HUES48 (cell line): ENCODE data around the gene KDM4C.

ENCODE experiments used
- H3K27ac ChIP-seq: one replicate; pipeline ENCODE4 v1.7.0; 2013; ENCODE audit warnings: low read depth, low read length, inconsistent platforms
- H3K27me3 ChIP-seq: 2 replicates; pipeline ENCODE4 v1.6.1; 2013; ENCODE audit warnings: mild to moderate bottlenecking, low read length; ENCODE audit not compliant: control insufficient read depth, insufficient read depth
- H3K36me3 ChIP-seq: 2 replicates; pipeline ENCODE4 v1.6.1; 2013; ENCODE audit warnings: low read length; ENCODE audit not compliant: control insufficient read depth, insufficient read depth
- H3K4me1 ChIP-seq: 2 replicates; pipeline ENCODE4 v1.6.1; 2013; ENCODE audit warnings: mild to moderate bottlenecking, low read length; ENCODE audit not compliant: control insufficient read depth, insufficient read depth
- H3K4me3 ChIP-seq: 2 replicates; pipeline ENCODE4 v1.5.1; 2013; ENCODE audit warnings: mild to moderate bottlenecking, low read depth, low read length
- H3K9ac ChIP-seq: 2 replicates; pipeline ENCODE4 v1.6.1; 2013; ENCODE audit warnings: mild to moderate bottlenecking, low read depth, low read length, moderate library complexity
- H3K9me3 ChIP-seq: 2 replicates; pipeline ENCODE4 v1.6.1; 2013; ENCODE audit warnings: low read length; ENCODE audit not compliant: control insufficient read depth, insufficient read depth

Gene KDM4C

GRCh38 chr9:7150153-7150890, 392.5 kb downstream of the KDM4C start:
- H3K4me3 ChIP-seq: no peak overlapping the region
- no peak overlapping the region for H3K27ac ChIP-seq

DNA sequence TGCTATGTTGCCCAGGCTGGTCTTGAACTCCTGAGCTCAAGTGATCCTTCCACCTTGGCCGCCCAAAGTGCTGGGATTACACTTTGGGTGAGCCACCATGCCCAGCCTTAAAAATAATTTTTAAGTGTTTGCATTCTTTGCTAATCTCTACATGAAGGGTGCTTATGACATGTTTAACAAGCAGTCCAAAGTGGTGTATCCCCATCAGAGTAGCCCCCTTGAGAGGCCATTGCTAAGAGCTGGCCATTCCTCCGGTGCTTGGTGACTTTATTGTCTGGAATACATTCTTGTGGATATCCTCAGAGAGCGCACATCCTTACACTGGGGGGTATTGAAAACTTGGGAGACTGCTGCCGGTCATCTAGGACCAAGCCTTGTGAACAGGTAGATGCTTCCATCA, 395.4 kb downstream of the KDM4C start:
- H3K36me3 ChIP-seq: peaks cover 3% of the 10 kb centered on the region; the same call in 1 of the 2 replicates
- H3K4me3 ChIP-seq: no peak overlapping the region
- H3K27ac ChIP-seq: no peak overlapping the region
- H3K9ac ChIP-seq: no peak overlapping the region
- H3K9me3 ChIP-seq: no peaks in the 10 kb centered on the region
- no peaks in the 10 kb centered on the region for H3K4me1 ChIP-seq
- H3K27me3 ChIP-seq: no peaks in the 10 kb centered on the region

More at GRCh38 chr9:7150153-7150890, 392.5 kb downstream of the KDM4C start:
- Histone ChIP-seq H3K9me3 (no peaks in the 10 kb centered on the region), H3K27me3 (no peaks in the 10 kb centered on the region), H3K36me3 (peaks cover 3% of the 10 kb centered on the region; the same call in 1 of the 2 replicates), H3K9ac (no peak overlapping the region), H3K4me1 (no peaks in the 10 kb centered on the region; the same call in none of the 2 replicates)

- H3K9ac ChIP-seq: no peak overlapping the region
- no peak overlapping the region for H3K27ac ChIP-seq
- no peaks in the 10 kb centered on the region for H3K4me1 ChIP-seq
- H3K36me3 ChIP-seq: peaks cover under 1% of the 10 kb centered on the region; the same call in 1 of the 2 replicates
- H3K9me3 ChIP-seq: no peaks in the 10 kb centered on the region
- H3K27me3 ChIP-seq: no peaks in the 10 kb centered on the region
- H3K4me3 ChIP-seq: no peak overlapping the region
Observed at GRCh38 chr9:7153566-7153965, 395.8 kb downstream of the KDM4C start.

- H3K9me3 ChIP-seq: no peaks in the 10 kb centered on the region
- no peaks in the 10 kb centered on the region for H3K27me3 ChIP-seq
- H3K4me1 ChIP-seq: no peaks in the 10 kb centered on the region
- H3K9ac ChIP-seq: no peak overlapping the region
- H3K36me3 ChIP-seq: no peaks in the 10 kb centered on the region
- H3K27ac ChIP-seq: no peak overlapping the region
- no peak overlapping the region for H3K4me3 ChIP-seq
Observed at GRCh38 chr9:7154003-7154619, 396.3 kb downstream of the KDM4C start.

- no peak overlapping the region for H3K27ac ChIP-seq
- H3K4me1 ChIP-seq: no peaks in the 10 kb centered on the region
- no peaks in the 10 kb centered on the region for H3K27me3 ChIP-seq
- H3K36me3 ChIP-seq: no peaks in the 10 kb centered on the region
- no peak overlapping the region for H3K9ac ChIP-seq
- H3K4me3 ChIP-seq: no peak overlapping the region
- H3K9me3 ChIP-seq: no peaks in the 10 kb centered on the region
Observed at GRCh38 chr9:7154650-7155049, 396.9 kb downstream of the KDM4C start.

DNA sequence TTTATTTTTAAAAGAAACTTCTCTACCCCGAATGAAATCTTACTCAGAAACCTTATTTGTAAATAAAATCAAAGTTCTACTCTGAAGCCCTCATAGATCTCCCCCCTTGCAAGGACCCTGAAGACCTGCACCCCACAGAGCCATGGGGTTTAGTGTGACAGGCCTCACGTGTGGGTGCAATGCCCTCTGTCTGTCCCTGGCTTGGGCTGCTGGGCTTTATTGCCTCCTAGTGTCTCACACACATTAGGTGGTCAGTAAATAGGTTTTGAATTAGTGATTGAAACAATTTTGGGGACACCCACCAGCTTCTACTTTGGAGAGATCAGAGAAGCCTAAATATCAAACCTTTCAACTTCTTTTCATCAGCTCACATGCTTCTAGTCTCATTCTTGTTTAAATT, 403.7 kb downstream of the KDM4C start:
- Histone ChIP-seq H3K9ac (no peak overlapping the region), H3K4me1 (no peaks in the 10 kb centered on the region; the same call in 1 of the 2 replicates), H3K36me3 (peaks cover 12% of the 10 kb centered on the region; the same call in 1 of the 2 replicates), H3K27me3 (no peaks in the 10 kb centered on the region), H3K9me3 (no peaks in the 10 kb centered on the region), H3K27ac (no peak overlapping the region), H3K4me3 (no peak overlapping the region)

GRCh38 chr9:7163932-7164331, 406.2 kb downstream of the KDM4C start:
- Histone ChIP-seq H3K9me3 (no peaks in the 10 kb centered on the region), H3K27ac (no peak overlapping the region), H3K36me3 (peaks cover 12% of the 10 kb centered on the region; the same call in 1 of the 2 replicates), H3K4me1 (no peaks in the 10 kb centered on the region; the same call in 1 of the 2 replicates), H3K4me3 (no peak overlapping the region), H3K9ac (no peak overlapping the region), H3K27me3 (no peaks in the 10 kb centered on the region)

DNA sequence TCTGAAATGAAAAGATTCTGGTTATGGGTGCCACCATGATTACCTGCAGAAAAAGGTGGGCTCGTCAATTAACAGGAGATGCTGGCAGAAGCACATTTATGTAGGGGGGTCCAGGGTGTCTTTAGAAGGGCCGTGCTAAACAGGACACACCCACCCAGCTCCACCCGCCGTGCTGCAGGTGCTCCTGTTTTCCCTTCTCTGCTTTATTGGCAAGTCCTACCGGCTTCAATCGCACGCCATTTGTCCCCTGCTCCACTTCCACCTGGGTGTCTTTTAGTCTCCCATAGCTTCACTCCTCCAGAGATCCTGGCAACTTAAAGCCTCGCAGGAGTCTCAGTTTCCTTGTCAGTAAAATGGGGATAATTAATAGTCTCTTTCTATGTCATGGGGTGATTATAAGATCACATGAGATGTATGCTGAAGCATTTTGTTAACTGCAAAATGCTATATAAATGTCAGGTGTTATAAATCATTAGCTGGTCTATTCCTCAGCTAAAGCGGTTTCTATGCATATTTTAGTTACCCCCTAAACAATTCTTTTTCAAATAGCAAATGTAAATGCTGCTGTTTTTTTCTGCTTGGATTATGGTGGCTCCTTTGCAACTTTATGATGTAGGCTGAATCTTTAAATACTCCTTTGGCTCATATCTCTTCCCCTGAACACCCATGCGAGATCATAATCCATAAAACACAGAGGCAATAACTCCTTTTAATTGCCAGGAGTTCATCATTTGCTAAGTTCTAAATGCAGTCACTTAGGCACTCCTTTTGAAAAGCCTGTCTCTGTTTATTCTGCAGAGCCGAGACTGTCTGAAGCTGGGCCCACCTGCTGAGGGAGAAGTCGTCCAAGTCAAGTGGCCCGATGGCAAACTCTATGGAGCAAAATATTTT, 406.9 kb downstream of the KDM4C start:
- Histone ChIP-seq H3K27me3 (no peaks in the 10 kb centered on the region), H3K4me3 (no peak overlapping the region), H3K9ac (no peak overlapping the region), H3K4me1 (no peaks in the 10 kb centered on the region; the same call in 1 of the 2 replicates), H3K9me3 (no peaks in the 10 kb centered on the region), H3K27ac (no peak overlapping the region), H3K36me3 (peaks cover 12% of the 10 kb centered on the region; the same call in 1 of the 2 replicates)

DNA sequence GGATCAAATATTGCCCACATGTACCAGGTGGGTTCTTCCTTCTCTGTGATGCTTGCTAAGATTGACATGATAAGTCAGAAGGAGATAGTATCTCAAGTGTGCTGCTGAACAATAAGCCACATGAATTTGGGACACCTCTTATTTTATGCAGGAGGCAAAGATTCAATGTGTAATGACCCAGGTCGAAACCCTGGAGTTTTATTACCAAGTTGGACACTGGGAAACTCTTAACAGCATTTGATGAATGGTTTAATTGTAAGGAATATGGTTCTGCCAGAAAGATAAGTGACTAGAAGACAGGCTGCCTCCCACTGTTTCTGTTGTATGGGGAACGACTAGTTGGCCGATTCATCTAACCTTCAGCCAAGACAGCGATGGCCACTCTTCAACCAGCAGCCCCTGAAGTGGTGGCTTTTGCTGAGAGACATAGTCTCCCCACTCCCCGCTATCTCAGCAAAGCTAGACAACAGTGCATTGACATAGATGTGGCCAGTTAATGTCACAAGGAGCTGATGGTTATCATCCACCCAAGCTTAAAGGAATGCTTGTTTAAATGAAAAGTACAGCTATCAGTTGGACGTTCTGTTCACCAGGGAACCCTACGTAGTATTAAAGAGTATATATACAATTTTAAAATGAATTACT, 407.7 kb downstream of the KDM4C start:
- Histone ChIP-seq H3K9me3 (no peaks in the 10 kb centered on the region), H3K27ac (no peak overlapping the region), H3K9ac (no peak overlapping the region), H3K36me3 (peaks cover 12% of the 10 kb centered on the region; the same call in 1 of the 2 replicates), H3K4me3 (no peak overlapping the region), H3K27me3 (no peaks in the 10 kb centered on the region), H3K4me1 (no peaks in the 10 kb centered on the region; the same call in 1 of the 2 replicates)

GRCh38 chr9:7166074-7166473, 408.3 kb downstream of the KDM4C start:
- H3K4me1 ChIP-seq: peaks cover 6% of the 10 kb centered on the region
- peaks cover 12% of the 10 kb centered on the region; the same call in 1 of the 2 replicates for H3K36me3 ChIP-seq
- no peak overlapping the region for H3K9ac ChIP-seq
- H3K27ac ChIP-seq: no peak overlapping the region
- no peaks in the 10 kb centered on the region for H3K9me3 ChIP-seq
- no peaks in the 10 kb centered on the region for H3K27me3 ChIP-seq
- no peak overlapping the region for H3K4me3 ChIP-seq
